ENCODE measurements around the gene SH3BGRL3. TPM values are rescaled to one million over a fixed set of nuclear protein-coding genes. Genes with fewer than 3 reads are reported as not detected.

Gene SH3BGRL3
- polyA plus RNA-seq, 3 donors = 478 to 1,744 (median 1,706) TPM

GRCh38 chr1:26257222-26257621 lies 22.7 kb upstream of the SH3BGRL3 start:
- H3K36me3 ChIP-seq (replicated peaks in 1 of 2; ENCODE audit: control insufficient read depth in 1 of 2, insufficient read depth in 2 of 2, low read length in 2 of 2) = peaks cover 37 to 63% of the 10 kb centered on the region in 2 donors
- H3K9ac ChIP-seq (ENCODE audit: insufficient read depth, low read length, poor library complexity, severe bottlenecking) = no peak overlapping the region
- H3K4me1 ChIP-seq (ENCODE audit: control insufficient read depth in 1 of 2, insufficient read depth in 2 of 2, low read length in 2 of 2) = peaks cover 29 to 31% of the 10 kb centered on the region in 2 donors
- H3K27ac ChIP-seq (ENCODE audit: low read depth in 1 of 2, low read length in 2 of 2) = peak overlapping the region in 1 of 2 donors; percentile 90
- peaks cover 48% of the 10 kb centered on the region for H3K79me2 ChIP-seq (ENCODE audit: insufficient read depth, low read length)
- Mint-ChIP-seq H3K4me3 (no peak overlapping the region), H3K27me3 (ENCODE audit: low read depth in 3 of 3) (no peaks in the 10 kb centered on the region), H3K9me3 (no peaks in the 10 kb centered on the region), H3K36me3 (peaks cover 54 to 79% of the 10 kb centered on the region in 2 donors), H3K4me1 (peaks cover 28% of the 10 kb centered on the region), H3K27ac (peak overlapping the region in 5 of 7 donors; percentile 19 to 76 (median 59))
- H3K9me3 ChIP-seq (replicated peaks in 1 of 2; ENCODE audit: control insufficient read depth in 1 of 2, insufficient read depth in 1 of 2, low read length in 2 of 2) = no peaks in the 10 kb centered on the region
- WGBS (ENCODE audit: insufficient coverage) = 100% methylated on average over 1 of the region's 2 CpGs
- no peak overlapping the region for H3K4me3 ChIP-seq (replicated peaks in 1 of 3; ENCODE audit: low read depth in 2 of 3, low read length in 3 of 3)
- H4K20me1 ChIP-seq (ENCODE audit: insufficient read depth, low read length) = no peaks in the 10 kb centered on the region
- H3K4me2 ChIP-seq (replicated peaks; ENCODE audit: extremely low read depth, low read length, poor library complexity, severe bottlenecking) = no peak overlapping the region
- DNase-seq = no peak
- intact Hi-C loops (cut with micrococcal nuclease) = no loop called here
- no peak overlapping the region for H2AFZ ChIP-seq (ENCODE audit: insufficient read depth, low read depth, low read length, poor library complexity, severe bottlenecking)
- H3K27me3 ChIP-seq (ENCODE audit: control insufficient read depth in 2 of 2, insufficient read depth in 2 of 2, low read length in 2 of 2) = no peaks in the 10 kb centered on the region
- TF ChIP-seq, protein P1, sequence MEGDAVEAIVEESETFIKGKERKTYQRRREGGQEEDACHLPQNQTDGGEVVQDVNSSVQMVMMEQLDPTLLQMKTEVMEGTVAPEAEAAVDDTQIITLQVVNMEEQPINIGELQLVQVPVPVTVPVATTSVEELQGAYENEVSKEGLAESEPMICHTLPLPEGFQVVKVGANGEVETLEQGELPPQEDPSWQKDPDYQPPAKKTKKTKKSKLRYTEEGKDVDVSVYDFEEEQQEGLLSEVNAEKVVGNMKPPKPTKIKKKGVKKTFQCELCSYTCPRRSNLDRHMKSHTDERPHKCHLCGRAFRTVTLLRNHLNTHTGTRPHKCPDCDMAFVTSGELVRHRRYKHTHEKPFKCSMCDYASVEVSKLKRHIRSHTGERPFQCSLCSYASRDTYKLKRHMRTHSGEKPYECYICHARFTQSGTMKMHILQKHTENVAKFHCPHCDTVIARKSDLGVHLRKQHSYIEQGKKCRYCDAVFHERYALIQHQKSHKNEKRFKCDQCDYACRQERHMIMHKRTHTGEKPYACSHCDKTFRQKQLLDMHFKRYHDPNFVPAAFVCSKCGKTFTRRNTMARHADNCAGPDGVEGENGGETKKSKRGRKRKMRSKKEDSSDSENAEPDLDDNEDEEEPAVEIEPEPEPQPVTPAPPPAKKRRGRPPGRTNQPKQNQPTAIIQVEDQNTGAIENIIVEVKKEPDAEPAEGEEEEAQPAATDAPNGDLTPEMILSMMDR (IDR thresholded peaks at IDR 0.05) = no peak

DNA sequence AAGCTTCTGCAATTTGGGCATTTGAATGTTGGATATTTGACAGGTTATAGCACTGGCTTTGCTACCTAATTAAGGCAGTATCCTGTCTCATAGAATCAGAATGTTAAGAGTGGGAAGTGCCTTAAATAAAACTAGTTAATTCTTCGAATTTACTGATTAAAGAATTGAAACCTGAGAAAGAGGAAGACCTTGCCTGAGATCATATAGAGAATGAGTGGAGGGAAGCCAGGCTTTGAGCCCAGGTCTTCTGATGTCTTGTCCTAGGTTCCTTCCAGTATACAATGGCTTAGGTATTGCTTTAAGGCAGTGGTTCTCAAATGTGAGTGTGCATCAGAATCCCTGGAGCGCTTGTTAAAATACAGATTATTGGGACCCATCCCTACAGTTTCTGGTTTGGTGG lies 20.9 kb upstream of the SH3BGRL3 start:
- H3K27me3 Mint-ChIP-seq (ENCODE audit: low read depth in 3 of 3) = no peaks in the 10 kb centered on the region
- peak overlapping the region; percentile 46 for H3K4me2 ChIP-seq (replicated peaks; ENCODE audit: extremely low read depth, low read length, poor library complexity, severe bottlenecking)
- H3K79me2 ChIP-seq (ENCODE audit: insufficient read depth, low read length) = peaks cover 33% of the 10 kb centered on the region
- H4K20me1 ChIP-seq (ENCODE audit: insufficient read depth, low read length) = no peaks in the 10 kb centered on the region
- H3K9ac ChIP-seq (ENCODE audit: insufficient read depth, low read length, poor library complexity, severe bottlenecking) = no peak overlapping the region
- peak overlapping the region; percentile 78 to 92 (median 89) for H3K27ac Mint-ChIP-seq
- DNase-seq = peak in 1 of 3 donors; percentile 14
- H3K9me3 ChIP-seq (replicated peaks in 1 of 2; ENCODE audit: control insufficient read depth in 1 of 2, insufficient read depth in 1 of 2, low read length in 2 of 2) = no peaks in the 10 kb centered on the region
- intact Hi-C loops (cut with micrococcal nuclease) = no loop called here
- H3K36me3 Mint-ChIP-seq = peaks cover 58 to 78% of the 10 kb centered on the region in 2 donors
- H3K4me1 Mint-ChIP-seq = peaks cover 28% of the 10 kb centered on the region
- no peak overlapping the region for H2AFZ ChIP-seq (ENCODE audit: insufficient read depth, low read depth, low read length, poor library complexity, severe bottlenecking)
- peaks cover 37 to 69% of the 10 kb centered on the region in 2 donors for H3K36me3 ChIP-seq (replicated peaks in 1 of 2; ENCODE audit: control insufficient read depth in 1 of 2, insufficient read depth in 2 of 2, low read length in 2 of 2)
- TF ChIP-seq, protein P1 (IDR thresholded peaks at IDR 0.05) = no peak
- peak overlapping the region in 1 of 3 experiments; percentile 50 for H3K4me3 ChIP-seq (replicated peaks in 1 of 3; ENCODE audit: low read depth in 2 of 3, low read length in 3 of 3)
- H3K27ac ChIP-seq (ENCODE audit: low read depth in 1 of 2, low read length in 2 of 2) = peak overlapping the region; percentile 14 to 90
- WGBS (ENCODE audit: insufficient coverage) = 14% methylated on average over 1 of the region's 2 CpGs
- peaks cover 29 to 31% of the 10 kb centered on the region in 2 donors for H3K4me1 ChIP-seq (ENCODE audit: control insufficient read depth in 1 of 2, insufficient read depth in 2 of 2, low read length in 2 of 2)
- no peaks in the 10 kb centered on the region for H3K27me3 ChIP-seq (ENCODE audit: control insufficient read depth in 2 of 2, insufficient read depth in 2 of 2, low read length in 2 of 2)
- H3K9me3 Mint-ChIP-seq = no peaks in the 10 kb centered on the region
- no peak overlapping the region for H3K4me3 Mint-ChIP-seq
